Activated CD4-positive, alpha-beta memory T cell treated with anti-CD3 and anti-CD28 coated beads, Interleukin-2, amount 10 ng/mL, durations not matched to agents 7 days and 5 days (primary cell): Measurements from ENCODE around the gene FASN. TPM values are rescaled to one million over a fixed set of nuclear protein-coding genes. Genes with fewer than 3 reads are reported as not detected.

Source experiments
- CTCF ChIA-PET: fragments of 350-600 bp; sonication (Branson Sonifier 250); formaldehyde crosslinking; loops from one replicate; lab custom pipeline; 2021; ENCODE audit warnings: antibody characterized with exemption, inconsistent platforms; lab: Charles Lee
- POLR2A ChIA-PET: fragments of 350-600 bp; sonication (Branson Sonifier 250); formaldehyde crosslinking; loops from one replicate; lab custom pipeline; 2021; ENCODE audit warnings: antibody characterized with exemption; lab: Charles Lee
- DNase-seq: peaks from one replicate; pipeline ENCODE4 v3.0.0-alpha.2; 2020
- H3K27ac Mint-ChIP-seq: one replicate; pipeline ENCODE4 v1.8.0; 2021; ENCODE audit warnings: mild to moderate bottlenecking, mixed read lengths
- H3K27me3 Mint-ChIP-seq: one replicate; pipeline ENCODE4 v1.8.0; 2021; ENCODE audit warnings: mixed read lengths
- H3K36me3 Mint-ChIP-seq: one replicate; pipeline ENCODE4 v1.8.0; 2021; ENCODE audit warnings: low read depth, mixed read lengths
- H3K4me1 Mint-ChIP-seq: one replicate; pipeline ENCODE4 v1.8.0; 2021; ENCODE audit warnings: mixed read lengths
- H3K4me3 Mint-ChIP-seq: one replicate; pipeline ENCODE4 v1.8.0; 2021; ENCODE audit warnings: mild to moderate bottlenecking, mixed read lengths
- H3K9me3 Mint-ChIP-seq: one replicate; pipeline ENCODE4 v1.8.0; 2021; ENCODE audit warnings: mixed read lengths
- total RNA-seq, 2 experiments: library from RNA; stranded (reverse); gene quantifications; one replicate each; pipeline ENCODE4 v1.2.3, GENCODE V29; 2021

FASN gene
- total RNA-seq, 2 experiments from 2014 or later, result 181 to 191 TPM

- Mint-ChIP-seq H3K27me3 (no peaks in the 10 kb centered on the region), H3K27ac (no peak overlapping the region), H3K4me1 (peaks cover 6% of the 10 kb centered on the region), H3K9me3 (no peaks in the 10 kb centered on the region), H3K36me3 (peaks cover 14% of the 10 kb centered on the region), H3K4me3 (no peak overlapping the region)
- CTCF ChIA-PET, result no interaction called here
- DNase-seq, result no peak
- POLR2A ChIA-PET, result interaction anchor here (0.7 to 1.7 kb wide), 2 partner anchors 9 to 24 kb away, joined by 3 read pairs; no protein-coding TSS in a partner anchor
These were observed 39.2 kb downstream of the FASN start for GRCh38 chr17:82058855-82059249.

- Mint-ChIP-seq H3K4me3 (no peak overlapping the region), H3K27me3 (no peaks in the 10 kb centered on the region), H3K9me3 (no peaks in the 10 kb centered on the region), H3K36me3 (peaks cover 14% of the 10 kb centered on the region), H3K4me1 (peaks cover 10% of the 10 kb centered on the region), H3K27ac (no peak overlapping the region)
- ChIA-PET CTCF (no interaction called here), POLR2A (interaction anchor here (0.7 kb wide), 1 partner anchor 8 kb away, joined by 3 read pairs; no protein-coding TSS in a partner anchor)
- no peak for DNase-seq
These were observed 39.7 kb downstream of the FASN start for GRCh38 chr17:82058230-82058854.

GRCh38 chr17:82056729-82057621 is 41.1 kb downstream of the FASN start:
- no peaks in the 10 kb centered on the region for H3K27me3 Mint-ChIP-seq
- H3K27ac Mint-ChIP-seq, result no peak overlapping the region
- peaks cover 14% of the 10 kb centered on the region for H3K36me3 Mint-ChIP-seq
- POLR2A ChIA-PET, result interaction anchor here (1.3 kb wide), 1 partner anchor 42 kb away, joined by 3 read pairs; no protein-coding TSS in a partner anchor
- H3K9me3 Mint-ChIP-seq, result no peaks in the 10 kb centered on the region
- no peak for DNase-seq
- CTCF ChIA-PET, result no interaction called here
- H3K4me1 Mint-ChIP-seq, result peaks cover 16% of the 10 kb centered on the region
- H3K4me3 Mint-ChIP-seq, result no peak overlapping the region

GRCh38 chr17:82055965-82056728 is 41.9 kb downstream of the FASN start:
- H3K27me3 Mint-ChIP-seq, result no peaks in the 10 kb centered on the region
- POLR2A ChIA-PET, result interaction anchor here (1.3 to 2.0 kb wide), 2 partner anchors 10 to 43 kb away, joined by 3 to 10 read pairs; partner anchors contain the start of gene DUS1L

GRCh38 chr17:82055023-82055964 is 42.7 kb downstream of the FASN start:
- CTCF ChIA-PET, result no interaction called here
- no peaks in the 10 kb centered on the region for H3K27me3 Mint-ChIP-seq

More at GRCh38 chr17:82055965-82056728, 41.9 kb downstream of the FASN start:
- no peak overlapping the region for H3K4me3 Mint-ChIP-seq
- H3K36me3 Mint-ChIP-seq, result peaks cover 14% of the 10 kb centered on the region
- no peak for DNase-seq
- CTCF ChIA-PET, result no interaction called here
- H3K27ac Mint-ChIP-seq, result no peak overlapping the region
- H3K9me3 Mint-ChIP-seq, result no peaks in the 10 kb centered on the region
- H3K4me1 Mint-ChIP-seq, result peaks cover 16% of the 10 kb centered on the region

GRCh38 chr17:82054351-82055022 is 43.5 kb downstream of the FASN start:
- no peak for DNase-seq
- POLR2A ChIA-PET, result interaction anchor here (0.7 to 2.0 kb wide), 4 partner anchors 9 to 17 kb away, joined by 3 to 10 read pairs (median 6); partner anchors contain the start of genes DCXR and DUS1L
- peaks cover 25% of the 10 kb centered on the region for H3K4me1 Mint-ChIP-seq
- CTCF ChIA-PET, result no interaction called here
- H3K36me3 Mint-ChIP-seq, result peaks cover 11% of the 10 kb centered on the region
- H3K9me3 Mint-ChIP-seq, result no peaks in the 10 kb centered on the region
- H3K4me3 Mint-ChIP-seq, result no peak overlapping the region
- no peak overlapping the region for H3K27ac Mint-ChIP-seq
- H3K27me3 Mint-ChIP-seq, result no peaks in the 10 kb centered on the region

More at GRCh38 chr17:82055023-82055964, 42.7 kb downstream of the FASN start:
- peaks cover 22% of the 10 kb centered on the region for H3K4me1 Mint-ChIP-seq
- no peak for DNase-seq
- H3K36me3 Mint-ChIP-seq, result peaks cover 14% of the 10 kb centered on the region
- POLR2A ChIA-PET, result interaction anchor here (1.3 to 2.0 kb wide), 3 partner anchors 11 to 44 kb away, joined by 3 to 10 read pairs (median 8); partner anchors contain the start of genes DCXR and DUS1L
- H3K9me3 Mint-ChIP-seq, result no peaks in the 10 kb centered on the region
- no peak overlapping the region for H3K4me3 Mint-ChIP-seq
- no peak overlapping the region for H3K27ac Mint-ChIP-seq

GRCh38 chr17:82053556-82054263 is 44.3 kb downstream of the FASN start:
- peak overlapping the region; percentile 72 for H3K4me3 Mint-ChIP-seq
- ChIA-PET POLR2A (interaction anchor here (0.7 to 2.0 kb wide), 4 partner anchors 10 to 23 kb away, joined by 3 to 8 read pairs (median 3); partner anchors contain the start of gene DCXR), CTCF (interaction anchor here (2.0 kb wide), 1 partner anchor 16 kb away, joined by 9 read pairs; the partner anchor contains the start of gene DCXR)
- H3K9me3 Mint-ChIP-seq, result no peaks in the 10 kb centered on the region
- DNase-seq, result no peak
- peaks cover 25% of the 10 kb centered on the region for H3K4me1 Mint-ChIP-seq
- peaks cover 11% of the 10 kb centered on the region for H3K36me3 Mint-ChIP-seq
- H3K27me3 Mint-ChIP-seq, result no peaks in the 10 kb centered on the region
- H3K27ac Mint-ChIP-seq, result no peak overlapping the region

GRCh38 chr17:82053130-82053529 is 44.9 kb downstream of the FASN start:
- ChIA-PET CTCF (interaction anchor here (2.0 kb wide), 1 partner anchor 15 kb away, joined by 9 read pairs; the partner anchor contains the start of gene DCXR), POLR2A (interaction anchor here (1.0 to 2.0 kb wide), 2 partner anchors 16 to 23 kb away, joined by 3 to 8 read pairs; partner anchors contain the start of gene DCXR)
- no peaks in the 10 kb centered on the region for H3K27me3 Mint-ChIP-seq
- H3K4me3 Mint-ChIP-seq, result peak overlapping the region; percentile 72
- no peak overlapping the region for H3K27ac Mint-ChIP-seq
- H3K36me3 Mint-ChIP-seq, result peaks cover 11% of the 10 kb centered on the region
- no peak for DNase-seq
- H3K4me1 Mint-ChIP-seq, result peaks cover 25% of the 10 kb centered on the region
- H3K9me3 Mint-ChIP-seq, result no peaks in the 10 kb centered on the region

- Mint-ChIP-seq H3K4me1 (peaks cover 25% of the 10 kb centered on the region), H3K9me3 (no peaks in the 10 kb centered on the region), H3K4me3 (peak overlapping the region; percentile 72), H3K36me3 (peaks cover 8% of the 10 kb centered on the region), H3K27me3 (no peaks in the 10 kb centered on the region), H3K27ac (peak overlapping the region; percentile 49)
- ChIA-PET CTCF (interaction anchor here (2.0 kb wide), 1 partner anchor 15 kb away, joined by 9 read pairs; the partner anchor contains the start of gene DCXR), POLR2A (interaction anchor here (1.0 to 4.3 kb wide), 3 partner anchors 12 to 22 kb away, joined by 3 to 27 read pairs (median 4); partner anchors contain the start of gene DCXR)
- no peak for DNase-seq
These were observed 45.4 kb downstream of the FASN start for GRCh38 chr17:82052638-82053059.
